Measurements from ENCODE around the gene CNNM1.

GRCh38 chr10:99318475-99318874, 10.7 kb upstream of the CNNM1 start:
- TF ChIP-seq CTCF (IDR thresholded peaks at IDR 0.05; ENCODE audit: poor library complexity) (no peak), EZH2 (IDR thresholded peaks at IDR 0.05; ENCODE audit: borderline replicate concordance) (no peak)
